ENCODE results near the gene IGF1R.

- no peak for TF ChIP-seq POLR2A (IDR thresholded peaks at IDR 0.05)
- TF ChIP-seq POLR2AphosphoS5 (IDR thresholded peaks at IDR 0.05): no peak
Measured at GRCh38 chr15:98663606-98664005, 15.3 kb downstream of the IGF1R start.

Measured in suprapubic skin (tissue), 4 donors.